CD8-positive, alpha-beta memory T cell (primary cell): ENCODE measurements around the gene GAPT. TPM values are rescaled to one million over a fixed set of nuclear protein-coding genes. Genes with fewer than 3 reads are reported as not detected.
"Not testable (repeated sequence)": the region's sequence is repeated elsewhere in the genome, so short reads cannot be mapped to it uniquely, and the experiment has no call there.

Source experiments
- CTCF ChIA-PET: fragments of 350-600 bp; sonication (Branson Sonifier 250); formaldehyde crosslinking; loops from one replicate; lab custom pipeline; 2021; ENCODE audit warnings: antibody characterized with exemption; lab: Charles Lee
- POLR2A ChIA-PET: fragments of 350-600 bp; sonication (Branson Sonifier 250); formaldehyde crosslinking; loops from one replicate; lab custom pipeline; 2021; ENCODE audit warnings: antibody characterized with exemption; lab: Charles Lee
- DNase-seq, 5 donors: peaks; one replicate each; pipeline versions ENCODE4 v3.0.0 to v3.0.0-alpha.2; 2020 to 2022; ENCODE audit warnings: mixed read lengths in 1 of 5
- H3K27ac ChIP-seq: one replicate; pipeline ENCODE4 v1.7.0; 2013; ENCODE audit warnings: low read depth, mild to moderate bottlenecking, low read length, moderate library complexity
- H3K27me3 ChIP-seq: 2 replicates; pipeline ENCODE4 v1.7.0; 2013; ENCODE audit warnings: low read length, mild to moderate bottlenecking; ENCODE audit not compliant: insufficient read depth, poor library complexity, severe bottlenecking
- H3K36me3 ChIP-seq: 2 replicates; pipeline ENCODE4 v1.7.0; 2013; ENCODE audit warnings: mild to moderate bottlenecking, low read length, moderate library complexity; ENCODE audit not compliant: insufficient read depth
- H3K4me1 ChIP-seq: 2 replicates; pipeline ENCODE4 v1.7.0; 2013; ENCODE audit warnings: mild to moderate bottlenecking, low read length, moderate library complexity; ENCODE audit not compliant: insufficient read depth
- H3K4me3 ChIP-seq: 2 replicates; pipeline ENCODE4 v1.7.0; 2013; ENCODE audit warnings: mild to moderate bottlenecking, low read length
- H3K9me3 ChIP-seq: 2 replicates; pipeline ENCODE4 v1.7.0; 2013; ENCODE audit warnings: mild to moderate bottlenecking, low read length
- H3K27ac Mint-ChIP-seq, 8 donors: one replicate each; pipeline ENCODE4 v1.8.0; 2020 to 2021; ENCODE audit warnings: mixed read lengths in 8 of 8, mild to moderate bottlenecking in 6 of 8, inconsistent platforms in 3 of 8, moderate library complexity in 3 of 8
- H3K27me3 Mint-ChIP-seq, 2 donors: one replicate each; pipeline ENCODE4 v1.8.0; 2020 to 2021; ENCODE audit warnings: mixed read lengths in 2 of 2, mild to moderate bottlenecking in 1 of 2, moderate library complexity in 1 of 2
- H3K36me3 Mint-ChIP-seq, 3 donors: one replicate each; pipeline ENCODE4 v1.8.0; 2020 to 2021; ENCODE audit warnings: mixed read lengths in 3 of 3, inconsistent platforms in 1 of 3, mild to moderate bottlenecking in 1 of 3
- H3K4me1 Mint-ChIP-seq, 3 donors: one replicate each; pipeline ENCODE4 v1.8.0; 2020 to 2021; ENCODE audit warnings: mixed read lengths in 3 of 3, inconsistent platforms in 1 of 3, mild to moderate bottlenecking in 1 of 3
- H3K4me3 Mint-ChIP-seq, 7 donors: one replicate each; pipeline ENCODE4 v1.8.0; 2020 to 2021; ENCODE audit warnings: mixed read lengths in 7 of 7, mild to moderate bottlenecking in 6 of 7, moderate library complexity in 4 of 7, inconsistent platforms in 2 of 7
- H3K9me3 Mint-ChIP-seq, 5 donors: one replicate each; pipeline ENCODE4 v1.8.0; 2020 to 2022; ENCODE audit warnings: mixed read lengths in 5 of 5, mild to moderate bottlenecking in 3 of 5, moderate library complexity in 2 of 5, inconsistent platforms in 1 of 5
- polyA plus RNA-seq: library from polyadenylated mRNA; unstranded; fragments of 300-500 nt; fragmentation: Illumina TruSeq; gene quantifications from one replicate; pipeline ENCODE4 v1.2.3, GENCODE V29; 2021
- total RNA-seq, 2 experiments: library from RNA; stranded (reverse); gene quantifications; one replicate each; pipeline ENCODE4 v1.2.3, GENCODE V29; 2021

GAPT gene
- total and polyA plus RNA-seq, 3 experiments from 2014 or later, result 0.26 to 1.3 TPM; not detected in 1

GRCh38 chr5:58517198-58517597 lies 26.0 kb downstream of the GAPT start:
- POLR2A ChIA-PET, result no interaction called here
- H3K9me3 ChIP-seq, result no peaks in the 10 kb centered on the region

GRCh38 chr5:58523956-58524355 lies 32.7 kb downstream of the GAPT start:
- Mint-ChIP-seq H3K4me1 (no peaks in the 10 kb centered on the region), H3K36me3 (no peaks in the 10 kb centered on the region), H3K4me3 (no peak overlapping the region), H3K9me3 (peaks cover 0 to 4% (median 0%) of the 10 kb centered on the region in 5 donors), H3K27me3 (no peaks in the 10 kb centered on the region), H3K27ac (no peak overlapping the region)
- H3K4me1 ChIP-seq, result no peaks in the 10 kb centered on the region
- CTCF ChIA-PET, result no interaction called here
- H3K36me3 ChIP-seq, result no peaks in the 10 kb centered on the region
- no peak overlapping the region for H3K27ac ChIP-seq
- no peak for DNase-seq
- H3K27me3 ChIP-seq, result no peaks in the 10 kb centered on the region
- no peak overlapping the region for H3K4me3 ChIP-seq
- H3K9me3 ChIP-seq, result no peaks in the 10 kb centered on the region
- POLR2A ChIA-PET, result no interaction called here

More at GRCh38 chr5:58517198-58517597, 26.0 kb downstream of the GAPT start:
- Mint-ChIP-seq H3K36me3 (no peaks in the 10 kb centered on the region), H3K9me3 (peaks cover 13 to 20% (median 18%) of the 10 kb centered on the region in 5 donors), H3K27ac (no peak overlapping the region), H3K4me1 (no peaks in the 10 kb centered on the region), H3K27me3 (peaks cover 0 to 2% of the 10 kb centered on the region in 2 donors), H3K4me3 (no peak overlapping the region)
- Histone ChIP-seq H3K4me1 (no peaks in the 10 kb centered on the region), H3K36me3 (no peaks in the 10 kb centered on the region), H3K27ac (no peak overlapping the region), H3K27me3 (no peaks in the 10 kb centered on the region), H3K4me3 (no peak overlapping the region)
- CTCF ChIA-PET, result no interaction called here
- DNase-seq, result no peak

GRCh38 chr5:58524571-58524970 lies 33.3 kb downstream of the GAPT start:
- POLR2A ChIA-PET, result no interaction called here
- CTCF ChIA-PET, result no interaction called here

DNA sequence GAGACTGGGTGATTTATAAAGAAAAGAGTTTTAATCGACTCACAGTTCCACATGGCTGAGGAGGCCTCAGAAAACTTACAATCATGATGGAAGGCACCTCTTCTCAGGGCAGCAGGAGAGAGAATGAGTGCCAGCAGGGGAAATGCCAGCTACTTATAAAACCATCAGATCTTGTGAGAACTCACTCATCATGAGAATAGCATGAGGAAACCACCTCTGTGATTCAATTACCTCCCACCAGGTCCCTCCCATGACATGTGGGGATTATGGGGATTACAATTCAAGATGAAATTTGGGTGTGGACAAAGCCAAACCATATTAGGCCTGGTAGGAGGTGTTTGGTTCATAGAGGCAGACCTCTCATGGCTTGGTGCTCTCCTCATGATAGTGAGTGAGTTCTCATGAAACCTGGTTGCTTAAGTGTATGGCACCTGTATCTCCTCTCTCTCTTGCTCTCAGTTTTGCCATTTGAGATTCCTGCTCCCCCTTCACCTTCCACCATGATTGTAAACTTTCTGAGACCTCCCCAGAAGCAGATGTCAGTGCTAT lies 39.8 kb downstream of the GAPT start:
- Mint-ChIP-seq H3K27me3 (no peaks in the 10 kb centered on the region), H3K27ac (no peak overlapping the region), H3K4me3 (no peak overlapping the region), H3K36me3 (no peaks in the 10 kb centered on the region), H3K4me1 (no peaks in the 10 kb centered on the region), H3K9me3 (peaks cover 9 to 29% (median 12%) of the 10 kb centered on the region in 5 donors)
- DNase-seq, result no peak
- H3K4me3 ChIP-seq, result no peak overlapping the region
- CTCF ChIA-PET, result no interaction called here
- no peaks in the 10 kb centered on the region for H3K9me3 ChIP-seq
- H3K27me3 ChIP-seq, result no peaks in the 10 kb centered on the region
- no peaks in the 10 kb centered on the region for H3K4me1 ChIP-seq
- POLR2A ChIA-PET, result no interaction called here
- H3K36me3 ChIP-seq, result no peaks in the 10 kb centered on the region
- no peak overlapping the region for H3K27ac ChIP-seq

More at GRCh38 chr5:58524571-58524970, 33.3 kb downstream of the GAPT start:
- no peaks in the 10 kb centered on the region for H3K27me3 ChIP-seq
- H3K36me3 Mint-ChIP-seq, result no peaks in the 10 kb centered on the region
- no peak for DNase-seq
- peaks cover 0 to 6% (median 2%) of the 10 kb centered on the region in 5 donors for H3K9me3 Mint-ChIP-seq
- H3K4me1 Mint-ChIP-seq, result no peaks in the 10 kb centered on the region
- no peaks in the 10 kb centered on the region for H3K36me3 ChIP-seq
- no peak overlapping the region for H3K4me3 ChIP-seq
- no peaks in the 10 kb centered on the region for H3K9me3 ChIP-seq
- no peak overlapping the region for H3K27ac ChIP-seq
- no peak overlapping the region for H3K4me3 Mint-ChIP-seq
- H3K4me1 ChIP-seq, result no peaks in the 10 kb centered on the region
- H3K27ac Mint-ChIP-seq, result no peak overlapping the region
- no peaks in the 10 kb centered on the region for H3K27me3 Mint-ChIP-seq

GRCh38 chr5:58541935-58542334 lies 50.7 kb downstream of the GAPT start:
- peaks cover 0 to 15% (median 8%) of the 10 kb centered on the region in 5 donors for H3K9me3 Mint-ChIP-seq
- CTCF ChIA-PET, H3K27me3 Mint-ChIP-seq, H3K4me3 Mint-ChIP-seq, POLR2A ChIA-PET, DNase-seq, H3K27ac Mint-ChIP-seq, H3K4me1 ChIP-seq, H3K4me1 Mint-ChIP-seq, H3K9me3 ChIP-seq, H3K36me3 Mint-ChIP-seq, H3K4me3 ChIP-seq, H3K27ac ChIP-seq, H3K27me3 ChIP-seq, H3K36me3 ChIP-seq: not testable (repeated sequence)

GRCh38 chr5:58542709-58543108 lies 51.5 kb downstream of the GAPT start:
- ChIA-PET POLR2A (no interaction called here), CTCF (no interaction called here)
- Mint-ChIP-seq H3K27ac (no peak overlapping the region), H3K27me3 (no peaks in the 10 kb centered on the region), H3K9me3 (peaks cover 0 to 11% (median 6%) of the 10 kb centered on the region in 5 donors), H3K4me1 (no peaks in the 10 kb centered on the region), H3K4me3 (no peak overlapping the region), H3K36me3 (peaks cover 0 to 5% (median 0%) of the 10 kb centered on the region in 3 donors)
- Histone ChIP-seq H3K36me3 (no peaks in the 10 kb centered on the region), H3K27me3 (no peaks in the 10 kb centered on the region), H3K4me3 (no peak overlapping the region), H3K9me3 (no peaks in the 10 kb centered on the region), H3K27ac (no peak overlapping the region), H3K4me1 (no peaks in the 10 kb centered on the region)
- no peak for DNase-seq

- Mint-ChIP-seq H3K4me1 (no peaks in the 10 kb centered on the region), H3K4me3 (no peak overlapping the region), H3K36me3 (peaks cover 0 to 4% (median 0%) of the 10 kb centered on the region in 3 donors), H3K27ac (no peak overlapping the region), H3K27me3 (no peaks in the 10 kb centered on the region), H3K9me3 (peaks cover 0 to 7% (median 2%) of the 10 kb centered on the region in 5 donors)
- POLR2A ChIA-PET, result no interaction called here
- no peak for DNase-seq
- H3K27me3 ChIP-seq, result no peaks in the 10 kb centered on the region
- no peak overlapping the region for H3K4me3 ChIP-seq
- H3K4me1 ChIP-seq, result no peaks in the 10 kb centered on the region
- CTCF ChIA-PET, result no interaction called here
- H3K9me3 ChIP-seq, result no peaks in the 10 kb centered on the region
- H3K27ac ChIP-seq, result no peak overlapping the region
- no peaks in the 10 kb centered on the region for H3K36me3 ChIP-seq
Measured at GRCh38 chr5:58543723-58544122, 52.5 kb downstream of the GAPT start.

DNA sequence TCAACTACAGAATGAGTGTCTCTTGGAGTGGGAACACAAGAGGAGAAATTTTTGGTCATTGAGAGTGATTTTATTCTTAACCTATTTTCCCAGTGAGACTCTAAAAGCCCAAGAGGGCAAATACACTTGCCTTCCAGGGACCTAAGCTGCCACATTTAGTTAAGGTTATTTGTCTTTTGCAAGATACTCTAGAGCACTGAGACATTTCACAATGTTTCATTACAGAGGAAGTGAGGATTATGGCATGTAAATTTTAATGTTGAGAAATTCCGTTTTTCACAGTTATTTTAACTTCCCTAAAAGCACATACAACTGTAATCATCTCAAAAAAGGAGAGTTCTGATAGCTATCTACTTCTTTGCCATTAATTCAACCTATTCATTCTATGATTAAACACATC lies 53.0 kb downstream of the GAPT start:
- no peaks in the 10 kb centered on the region for H3K4me1 ChIP-seq
- H3K36me3 ChIP-seq, result no peaks in the 10 kb centered on the region
- Mint-ChIP-seq H3K36me3 (no peaks in the 10 kb centered on the region), H3K4me3 (no peak overlapping the region), H3K27ac (no peak overlapping the region), H3K9me3 (peaks cover 0 to 4% (median 2%) of the 10 kb centered on the region in 5 donors), H3K4me1 (no peaks in the 10 kb centered on the region), H3K27me3 (no peaks in the 10 kb centered on the region)
- no peaks in the 10 kb centered on the region for H3K9me3 ChIP-seq
- H3K27ac ChIP-seq, result no peak overlapping the region
- CTCF ChIA-PET, result no interaction called here
- POLR2A ChIA-PET, result no interaction called here
- H3K4me3 ChIP-seq, result no peak overlapping the region
- no peak for DNase-seq
- no peaks in the 10 kb centered on the region for H3K27me3 ChIP-seq
